T47D (cell line): ENCODE data around the gene CFAP157.

Experiments used
- DNase-seq, 2 experiments: peaks; one replicate each; pipeline versions ENCODE4 v3.0.0 to v3.0.0-alpha.2; 2011 to 2012; ENCODE audit warnings: low read depth in 1 of 2, low spot score in 1 of 2
- JUND ChIP-seq: IDR thresholded peaks from 2 replicates; pipeline ENCODE4 v1.6.1; 2012; ENCODE audit warnings: low read depth
- in situ Hi-C: cut with HindIII; loops from 2 replicates; pipeline ENCODE4 v1.10.0; 2016; ENCODE audit warnings: low sequenced_read_pairs, low pct_unique_long_range_greater_than_20kb

The CFAP157 gene

DNA sequence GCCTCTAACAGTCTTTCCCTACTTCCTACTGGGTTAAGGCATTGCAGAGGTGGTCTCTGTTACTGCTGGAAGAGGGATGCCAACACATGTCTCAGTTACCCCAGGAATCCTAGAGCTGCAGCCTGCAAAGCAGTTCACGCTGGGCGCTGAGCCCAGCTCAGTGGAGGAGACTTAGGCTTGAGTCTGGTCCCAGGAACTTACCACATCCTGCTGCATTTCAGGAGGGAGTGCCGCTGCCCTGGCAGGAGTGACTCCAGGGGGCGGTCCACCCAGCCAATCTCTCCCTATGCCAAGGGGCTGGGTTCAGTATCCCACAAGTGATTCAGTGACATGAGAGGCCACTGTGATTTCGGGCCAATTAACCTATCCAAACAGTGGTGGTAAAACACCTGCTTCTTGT, 16.7 kb downstream of the CFAP157 start:
- no peak for TF ChIP-seq JUND
- DNase-seq: no peak
- in situ Hi-C loops: no loop called here

DNA sequence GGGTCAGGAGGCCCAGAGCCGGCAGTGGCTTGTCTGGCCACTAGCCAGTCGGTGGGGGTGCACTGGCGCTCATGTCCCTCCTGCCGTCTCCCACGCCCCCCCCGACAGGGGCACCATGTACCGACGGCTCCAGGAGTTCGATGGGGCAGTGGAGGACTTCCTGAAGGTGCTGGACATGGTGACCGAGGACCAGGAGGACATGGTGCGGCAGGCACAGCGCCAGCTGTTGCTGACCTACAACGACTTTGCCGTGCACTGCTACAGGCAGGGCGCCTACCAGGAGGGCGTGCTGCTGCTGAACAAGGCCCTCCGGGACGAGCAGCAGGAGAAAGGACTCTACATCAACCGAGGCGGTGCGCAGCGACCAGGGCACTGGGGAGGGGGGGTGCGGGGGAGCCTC, 17.2 kb downstream of the CFAP157 start:
- DNase-seq: no peak
- no peak for TF ChIP-seq JUND
- in situ Hi-C loops: no loop called here

- no peak for DNase-seq
- TF ChIP-seq JUND: no peak
- in situ Hi-C loops: no loop called here
Observed at GRCh38 chr9:127726871-127727270, 20.1 kb downstream of the CFAP157 start.

DNA sequence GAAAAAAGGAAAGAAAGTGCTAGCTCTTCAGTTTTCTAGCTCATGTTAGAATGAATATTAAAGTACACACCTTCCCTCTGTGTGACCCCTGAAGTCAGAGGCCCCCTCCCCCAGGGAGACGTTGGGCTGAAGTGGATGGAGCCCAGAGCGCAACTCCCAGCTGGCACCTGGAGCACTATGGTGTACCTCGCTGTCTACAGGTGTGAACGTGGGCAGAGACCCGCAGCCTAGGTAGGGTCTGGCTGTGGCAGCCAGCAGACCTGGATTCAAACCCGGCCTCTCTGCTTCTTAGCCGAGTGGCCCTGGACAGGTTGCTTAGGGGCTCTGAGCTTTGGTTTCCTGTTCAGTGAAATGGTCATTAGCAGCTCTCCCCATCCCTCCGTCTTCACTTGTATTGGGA, 22.0 kb downstream of the CFAP157 start:
- DNase-seq: no peak
- in situ Hi-C loops: no loop called here
- TF ChIP-seq JUND: no peak

- in situ Hi-C loops: no loop called here
- no peak for TF ChIP-seq JUND
- no peak for DNase-seq
Observed at GRCh38 chr9:127729522-127730256, 22.9 kb downstream of the CFAP157 start.

- in situ Hi-C loops: no loop called here
- TF ChIP-seq JUND: no peak
- DNase-seq: no peak
Observed at GRCh38 chr9:127730262-127730661, 23.5 kb downstream of the CFAP157 start.

DNA sequence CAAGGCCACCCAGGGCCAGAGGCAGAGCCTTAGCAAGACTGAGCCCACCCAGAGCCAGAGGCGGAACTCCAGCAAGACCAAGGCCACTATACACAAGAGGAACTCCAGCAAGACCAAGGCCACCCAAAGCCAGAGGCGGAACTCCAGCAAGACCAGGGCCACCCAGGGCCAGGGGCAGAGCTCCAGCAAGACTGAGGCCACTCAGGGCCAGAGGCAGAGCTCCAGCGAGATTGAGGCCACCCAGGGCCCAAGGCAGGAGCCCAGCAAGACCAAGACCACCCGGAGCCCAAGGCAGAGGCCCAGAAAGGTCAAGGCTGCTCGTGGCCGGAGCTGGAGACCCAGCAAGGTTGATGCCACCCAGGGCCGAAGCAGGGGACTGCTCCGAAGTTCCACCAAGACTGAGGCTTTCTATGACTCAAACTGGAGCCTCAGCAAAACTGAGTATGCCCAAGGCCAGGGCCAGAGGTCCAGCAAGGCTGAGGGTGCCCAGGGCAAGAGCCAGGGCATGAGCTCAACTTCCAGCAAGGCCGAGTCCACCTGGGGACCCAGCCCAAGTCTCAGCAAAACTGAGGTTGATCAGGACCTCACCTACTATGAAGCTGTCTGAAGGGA, 24.1 kb downstream of the CFAP157 start:
- no peak for TF ChIP-seq JUND

GRCh38 chr9:127731938-127732337, 25.1 kb downstream of the CFAP157 start:
- no peak for DNase-seq
- in situ Hi-C loops: no loop called here

More for the DNA sequence above, 24.1 kb downstream of the CFAP157 start:
- DNase-seq: no peak
- in situ Hi-C loops: no loop called here

GRCh38 chr9:127732444-127732843, 25.7 kb downstream of the CFAP157 start:
- in situ Hi-C loops: no loop called here
- DNase-seq: no peak
- no peak for TF ChIP-seq JUND

More at GRCh38 chr9:127731938-127732337, 25.1 kb downstream of the CFAP157 start:
- no peak for TF ChIP-seq JUND

- no peak for DNase-seq
- in situ Hi-C loops: no loop called here
- TF ChIP-seq JUND: no peak
Observed at GRCh38 chr9:127733614-127734013, 26.8 kb downstream of the CFAP157 start.

GRCh38 chr9:127734247-127734746, 27.5 kb downstream of the CFAP157 start:
- in situ Hi-C loops: no loop called here
- DNase-seq: no peak
- no peak for TF ChIP-seq JUND

GRCh38 chr9:127734747-127735529, 28.1 kb downstream of the CFAP157 start, which contains the start of gene TOR2A:
Gene TOR2A, minus strand, starts transcription at chr9:127735294. Its CDS starts 24 bp downstream, at chr9:127735270.
- DNase-seq: peak; percentile 98
- TF ChIP-seq JUND: no peak
- in situ Hi-C loops: no loop called here

- TF ChIP-seq JUND: no peak
- in situ Hi-C loops: no loop called here
- DNase-seq: no peak
Observed at GRCh38 chr9:127735530-127736185, 28.9 kb downstream of the CFAP157 start.
